GM12878 (cell line): ENCODE measurements around the gene HEXB. TPM values are rescaled to one million over a fixed set of nuclear protein-coding genes. Genes with fewer than 3 reads are reported as not detected.

Experiments used
- CREM ChIP-seq: IDR thresholded peaks from 2 replicates; pipeline ENCODE4 v1.6.1; 2014; ENCODE audit warnings: antibody characterized with exemption, low read depth
- GABPA ChIP-seq: IDR thresholded peaks from 2 replicates; pipeline ENCODE4 v1.6.1; 2014; ENCODE audit warnings: antibody characterized with exemption, low read depth, mild to moderate bottlenecking, inconsistent platforms
- MLLT1 ChIP-seq: fragments of 450-650 bp; IDR thresholded peaks from 2 replicates; pipeline ENCODE4 v1.6.1; 2016; ENCODE audit warnings: mild to moderate bottlenecking
- PAX8 ChIP-seq: fragments of 450-650 bp; IDR thresholded peaks from 2 replicates; pipeline ENCODE4 v1.6.1; 2017; ENCODE audit warnings: mild to moderate bottlenecking, moderate library complexity
- STAT1 ChIP-seq: fragments of 450-650 bp; conservative IDR thresholded peaks from 2 replicates; pipeline ENCODE4 v1.6.1; 2014; ENCODE audit warnings: antibody characterized with exemption, mild to moderate bottlenecking
- STAT3 ChIP-seq: IDR thresholded peaks from 2 replicates; pipeline ENCODE4 v1.6.1; 2011; ENCODE audit warnings: low read depth, low read length, improper control_type of control experiment
- SUPT20H ChIP-seq: IDR thresholded peaks from 2 replicates; pipeline ENCODE4 v1.6.1; 2011; ENCODE audit warnings: low read depth, mild to moderate bottlenecking, low read length, moderate library complexity, borderline replicate concordance; ENCODE audit not compliant: control insufficient read depth
- TARDBP ChIP-seq: IDR thresholded peaks from 2 replicates; pipeline ENCODE4 v1.6.1; 2016; ENCODE audit warnings: borderline replicate concordance
- ZSCAN29 ChIP-seq: fragments of 450-650 bp; IDR thresholded peaks from 2 replicates; pipeline ENCODE4 v1.6.1; 2017; ENCODE audit warnings: mild to moderate bottlenecking, moderate library complexity
- polyA plus RNA-seq, 11 experiments: library from polyadenylated mRNA; depleted of rRNA in 4 of 11; unstranded in 6 of 11; stranded (reverse) in 5 of 11; fragments of >200 nt; fragmentation: Nextera tagmentation in 4 of 11; fragmentation: Illumina TruSeq in 1 of 11; extraction: Ambion mirVana in 4 of 11; extraction: Trizol in 1 of 11; gene quantifications; 1 replicate in 1 of 11; 2 replicates in 10 of 11; pipeline versions ENCODE4 v1.2.1 to v1.2.3, GENCODE V29; 2011 to 2016; ENCODE audit warnings: inconsistent platforms in 2 of 11, missing spikeins in 2 of 11, low read depth in 1 of 11
- total RNA-seq, 4 experiments: library from RNA; depleted of rRNA in 3 of 4; stranded (reverse); fragments of >200 nt in 3 of 4; fragmentation: Illumina TruSeq in 1 of 4; extraction: Trizol in 1 of 4; gene quantifications; 2 replicates each; pipeline versions ENCODE4 v1.2.1 to v1.2.3, GENCODE V29; 2013 to 2021
- TF ChIP-seq, protein P1 (sequence below): fragments of 450-650 bp; formaldehyde crosslinking; IDR thresholded peaks from 2 replicates; pipeline ENCODE4 v1.4.0; 2020; ENCODE audit warnings: mild to moderate bottlenecking, moderate library complexity

The HEXB gene
- total and polyA plus RNA-seq, 10 of the 15 experiments (the other 5 are each of a cell fraction or from before 2014, with no cell fraction given): 13.5 to 76.0 (median 42.6) TPM

GRCh38 chr5:74642543-74642863 lies 42.5 kb upstream of the HEXB start (continued):
- TF ChIP-seq, protein P1, sequence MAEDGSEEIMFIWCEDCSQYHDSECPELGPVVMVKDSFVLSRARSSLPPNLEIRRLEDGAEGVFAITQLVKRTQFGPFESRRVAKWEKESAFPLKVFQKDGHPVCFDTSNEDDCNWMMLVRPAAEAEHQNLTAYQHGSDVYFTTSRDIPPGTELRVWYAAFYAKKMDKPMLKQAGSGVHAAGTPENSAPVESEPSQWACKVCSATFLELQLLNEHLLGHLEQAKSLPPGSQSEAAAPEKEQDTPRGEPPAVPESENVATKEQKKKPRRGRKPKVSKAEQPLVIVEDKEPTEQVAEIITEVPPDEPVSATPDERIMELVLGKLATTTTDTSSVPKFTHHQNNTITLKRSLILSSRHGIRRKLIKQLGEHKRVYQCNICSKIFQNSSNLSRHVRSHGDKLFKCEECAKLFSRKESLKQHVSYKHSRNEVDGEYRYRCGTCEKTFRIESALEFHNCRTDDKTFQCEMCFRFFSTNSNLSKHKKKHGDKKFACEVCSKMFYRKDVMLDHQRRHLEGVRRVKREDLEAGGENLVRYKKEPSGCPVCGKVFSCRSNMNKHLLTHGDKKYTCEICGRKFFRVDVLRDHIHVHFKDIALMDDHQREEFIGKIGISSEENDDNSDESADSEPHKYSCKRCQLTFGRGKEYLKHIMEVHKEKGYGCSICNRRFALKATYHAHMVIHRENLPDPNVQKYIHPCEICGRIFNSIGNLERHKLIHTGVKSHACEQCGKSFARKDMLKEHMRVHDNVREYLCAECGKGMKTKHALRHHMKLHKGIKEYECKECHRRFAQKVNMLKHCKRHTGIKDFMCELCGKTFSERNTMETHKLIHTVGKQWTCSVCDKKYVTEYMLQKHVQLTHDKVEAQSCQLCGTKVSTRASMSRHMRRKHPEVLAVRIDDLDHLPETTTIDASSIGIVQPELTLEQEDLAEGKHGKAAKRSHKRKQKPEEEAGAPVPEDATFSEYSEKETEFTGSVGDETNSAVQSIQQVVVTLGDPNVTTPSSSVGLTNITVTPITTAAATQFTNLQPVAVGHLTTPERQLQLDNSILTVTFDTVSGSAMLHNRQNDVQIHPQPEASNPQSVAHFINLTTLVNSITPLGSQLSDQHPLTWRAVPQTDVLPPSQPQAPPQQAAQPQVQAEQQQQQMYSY (CRISPR knock-in tag): no peak
- TF ChIP-seq MLLT1 (no peak), GABPA (no peak), ZSCAN29 (no peak), STAT3 (no peak), TARDBP (no peak), STAT1 (no peak), CREM (no peak), PAX8 (no peak), SUPT20H (no peak)
